GM12891 (cell line): ENCODE data around the gene SLC39A13.

Source experiments
- POLR2A ChIP-seq: IDR thresholded peaks from 2 replicates; pipeline ENCODE4 v1.6.1; 2011; ENCODE audit warnings: low read depth, low read length, control low read depth
- POLR2AphosphoS5 ChIP-seq: IDR thresholded peaks from 2 replicates; pipeline ENCODE4 v1.6.1; 2011; ENCODE audit warnings: low read depth, low read length, control low read depth

GRCh38 chr11:47415091-47415854 is 6.9 kb downstream of the SLC39A13 start:
- TF ChIP-seq POLR2A = peak; percentile 56; the same call in 1 of the 2 replicates
- TF ChIP-seq POLR2AphosphoS5 = no peak
